Activated CD8-positive, alpha-beta memory T cell treated with anti-CD3 and anti-CD28 coated beads for 24 hours (primary cell): ENCODE data around the gene GPR62.
"Not testable (repeated sequence)": the region's sequence is repeated elsewhere in the genome, so short reads cannot be mapped to it uniquely, and the experiment has no call there.

Experiments
- DNase-seq: peaks from one replicate; pipeline ENCODE4 v3.0.0-alpha.2; 2020

Gene GPR62

DNA sequence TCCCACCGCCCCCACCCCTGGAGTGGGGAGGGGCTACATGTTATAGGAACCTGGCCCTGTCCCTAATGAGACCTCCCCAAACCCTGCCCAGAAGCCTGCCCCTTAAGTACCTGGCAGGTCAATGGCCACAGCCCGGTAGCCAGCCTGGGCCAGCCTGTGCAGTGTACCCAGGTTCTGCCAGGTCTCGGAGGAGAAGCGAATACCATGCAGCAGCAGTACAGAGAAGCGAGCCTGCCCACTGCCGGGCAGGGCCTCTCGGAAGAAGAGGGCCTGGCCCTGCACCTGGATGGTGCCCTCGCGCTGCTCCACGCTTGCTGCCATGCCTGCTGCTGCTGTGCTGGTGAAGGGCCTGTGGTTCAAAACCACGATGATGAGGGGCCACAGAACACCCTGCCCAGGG, 16.2 kb downstream of the GPR62 start:
- DNase-seq = no peak

DNA sequence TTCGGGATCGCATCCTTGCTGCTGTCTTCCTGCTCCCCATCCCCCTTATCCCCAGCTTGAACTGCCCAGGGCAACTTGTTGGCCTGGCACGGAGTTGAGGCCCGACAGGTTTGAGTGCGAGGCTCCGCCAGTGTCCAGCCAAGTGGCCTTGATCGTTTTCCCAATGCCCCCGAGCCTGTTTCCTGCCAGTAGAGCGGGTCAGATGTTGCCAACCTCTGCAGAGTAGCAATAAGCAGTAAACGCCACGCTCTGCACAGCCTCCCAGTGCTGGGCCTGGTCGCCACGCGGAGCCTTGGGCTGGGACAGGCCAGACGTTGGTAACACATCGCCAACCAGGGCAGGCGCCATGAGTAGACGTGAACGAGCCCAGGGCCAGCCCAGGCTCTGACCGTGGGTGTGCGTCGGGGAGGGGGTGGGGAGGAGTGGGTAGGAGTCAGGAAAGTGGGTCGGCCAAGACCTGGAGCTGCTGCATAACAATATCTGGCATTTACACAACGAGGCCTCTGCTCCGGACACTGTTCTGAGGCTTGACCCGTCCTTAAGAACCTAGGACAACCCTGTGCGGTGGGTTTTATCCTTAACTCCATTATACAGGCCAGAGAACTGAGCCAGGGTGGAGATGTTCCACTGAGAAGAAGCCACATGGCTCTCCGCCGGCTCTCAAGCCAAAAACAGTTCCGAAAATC, 19.2 kb downstream of the GPR62 start:
- DNase-seq = no peak

DNA sequence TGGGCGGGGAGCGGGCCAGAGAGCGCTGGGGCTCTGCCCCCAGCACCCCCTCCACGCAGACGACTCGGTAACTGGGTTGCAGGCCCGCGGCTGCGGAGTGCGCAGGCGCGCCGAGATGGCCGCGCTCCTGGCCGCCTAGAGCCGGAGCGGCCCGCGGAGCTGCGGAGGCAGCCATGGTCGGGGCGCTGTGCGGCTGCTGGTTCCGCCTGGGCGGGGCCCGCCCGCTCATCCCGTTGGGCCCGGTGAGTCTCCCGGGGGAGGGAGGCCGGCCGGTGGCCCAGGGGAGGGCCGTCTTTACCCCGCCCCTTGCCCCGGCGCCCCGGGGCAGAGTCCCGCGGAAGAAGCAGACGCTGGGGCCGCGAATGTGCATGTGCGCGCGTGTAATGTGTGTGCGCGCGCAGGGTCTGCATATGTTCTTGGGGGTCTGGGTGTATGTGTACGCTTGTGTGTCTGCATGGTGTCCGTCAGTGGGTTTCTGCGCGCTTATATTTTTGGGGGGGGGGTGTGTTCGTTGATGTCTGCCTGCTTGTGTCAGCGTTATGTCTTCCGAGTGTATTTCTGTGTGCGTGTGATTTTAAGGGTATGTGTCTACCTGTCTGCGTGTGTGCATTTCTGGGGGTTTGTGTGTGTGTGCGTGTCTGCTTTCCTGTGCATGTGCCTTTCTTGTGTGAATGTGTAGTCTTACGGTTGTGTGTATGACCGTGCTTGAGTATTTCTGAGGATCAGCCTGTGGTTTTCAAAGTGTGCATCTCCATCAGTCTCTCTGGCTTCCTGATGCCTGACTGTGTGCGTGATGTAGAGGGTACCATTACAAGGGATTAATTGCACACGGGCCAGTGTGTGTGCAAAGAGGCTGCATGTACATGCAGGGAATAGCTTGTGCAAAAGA, 20.0 kb downstream of the GPR62 start, which contains the start of gene ABHD14A:
Gene ABHD14A, plus strand, starts transcription at position 102 of the 889 bp plus-strand sequence. Its CDS starts 72 bp downstream, at position 174.
- DNase-seq = peak; percentile 89

DNA sequence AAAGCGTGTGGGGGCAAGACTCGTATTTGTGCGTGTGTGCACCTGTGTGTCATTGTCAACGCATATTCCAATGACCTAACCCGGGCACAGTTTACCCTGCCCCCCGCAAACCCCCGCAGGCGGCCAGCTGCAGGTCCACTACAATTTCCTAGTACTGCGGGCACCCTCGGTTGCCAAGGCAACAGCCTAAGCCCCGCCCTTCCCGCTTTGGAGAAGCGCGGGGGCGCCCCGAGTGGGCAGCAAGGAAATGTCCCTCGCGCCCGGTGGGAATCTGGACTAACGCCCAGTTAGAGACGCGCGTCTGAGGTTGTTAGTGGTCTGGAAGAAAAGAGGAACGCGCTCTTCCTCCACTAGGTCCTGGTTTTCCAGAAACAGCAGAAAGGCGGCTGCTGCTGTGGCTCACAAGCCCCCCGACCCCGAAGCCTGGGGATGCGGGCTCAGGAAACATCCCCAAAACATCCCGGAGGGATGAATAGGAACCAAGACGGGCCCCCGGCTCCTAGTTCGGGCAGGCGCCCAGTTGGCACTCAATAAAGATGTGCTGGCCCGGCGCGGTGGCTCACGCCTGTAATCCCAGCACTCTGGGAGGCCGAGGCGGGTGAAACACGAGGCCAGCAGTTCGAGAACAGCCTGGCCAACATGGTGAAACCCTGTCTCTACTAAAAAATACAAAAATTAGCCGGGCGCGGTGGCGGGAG, 20.8 kb downstream of the GPR62 start:
- DNase-seq = no peak

DNA sequence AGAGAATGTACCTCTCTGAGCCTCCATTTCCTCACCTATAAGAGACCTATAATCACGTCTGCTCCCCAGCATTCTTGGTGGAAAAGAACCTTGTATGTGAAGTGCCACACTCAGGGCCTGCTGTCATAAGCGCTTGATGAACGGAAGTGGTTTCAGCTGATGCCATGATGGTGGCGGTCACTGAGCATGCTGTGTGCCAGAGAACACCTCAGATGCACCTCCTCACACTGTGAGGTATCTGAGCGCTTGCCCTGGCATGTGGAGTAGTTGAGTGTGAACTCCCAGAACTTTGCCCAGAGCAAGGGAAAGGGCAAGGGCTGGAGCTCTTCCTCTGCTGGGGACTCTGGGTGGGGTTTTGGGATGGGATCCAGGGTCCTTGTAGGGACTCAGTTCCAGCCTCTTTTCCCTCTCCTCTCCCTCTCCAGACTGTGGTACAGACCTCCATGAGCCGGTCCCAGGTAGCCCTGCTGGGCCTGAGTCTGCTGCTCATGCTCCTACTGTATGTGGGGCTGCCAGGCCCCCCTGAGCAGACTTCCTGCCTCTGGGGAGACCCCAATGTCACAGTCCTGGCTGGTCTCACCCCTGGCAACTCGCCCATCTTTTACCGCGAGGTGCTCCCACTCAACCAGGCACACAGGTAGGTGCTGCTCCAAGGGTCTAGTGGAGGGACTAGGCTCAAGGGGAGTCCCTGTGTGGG, 22.4 kb downstream of the GPR62 start:
- no peak for DNase-seq

DNA sequence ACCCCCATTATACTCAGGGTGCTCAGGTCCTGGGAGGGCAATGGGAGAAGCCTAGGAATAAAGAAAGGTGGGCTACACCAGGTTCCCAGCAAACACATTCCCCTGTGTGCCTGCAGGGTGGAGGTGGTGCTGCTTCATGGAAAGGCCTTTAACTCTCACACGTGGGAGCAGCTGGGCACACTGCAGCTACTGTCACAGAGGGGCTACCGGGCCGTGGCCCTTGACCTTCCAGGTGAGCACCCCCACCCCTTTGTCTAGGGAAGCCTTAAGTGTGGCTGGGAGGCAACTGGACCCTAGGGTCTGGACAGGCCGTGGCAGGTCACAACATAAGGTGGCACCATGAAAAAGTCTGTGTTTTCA, 22.9 kb downstream of the GPR62 start:
- DNase-seq = no peak

DNA sequence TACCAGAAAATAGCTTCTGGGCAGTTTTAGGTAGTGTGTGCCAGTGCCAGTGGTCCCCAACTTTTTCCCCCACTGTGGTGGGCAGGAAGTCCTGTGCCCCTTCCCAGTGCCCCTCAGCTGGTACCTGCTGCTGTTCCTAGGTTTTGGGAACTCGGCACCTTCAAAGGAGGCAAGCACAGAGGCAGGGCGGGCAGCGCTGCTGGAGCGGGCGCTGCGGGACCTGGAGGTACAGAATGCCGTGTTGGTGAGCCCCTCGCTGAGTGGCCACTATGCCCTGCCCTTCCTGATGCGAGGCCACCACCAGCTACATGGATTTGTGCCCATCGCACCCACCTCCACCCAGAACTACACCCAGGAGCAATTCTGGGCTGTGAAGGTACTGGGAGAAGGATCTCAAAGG, 25.1 kb downstream of the GPR62 start:
- DNase-seq = no peak

DNA sequence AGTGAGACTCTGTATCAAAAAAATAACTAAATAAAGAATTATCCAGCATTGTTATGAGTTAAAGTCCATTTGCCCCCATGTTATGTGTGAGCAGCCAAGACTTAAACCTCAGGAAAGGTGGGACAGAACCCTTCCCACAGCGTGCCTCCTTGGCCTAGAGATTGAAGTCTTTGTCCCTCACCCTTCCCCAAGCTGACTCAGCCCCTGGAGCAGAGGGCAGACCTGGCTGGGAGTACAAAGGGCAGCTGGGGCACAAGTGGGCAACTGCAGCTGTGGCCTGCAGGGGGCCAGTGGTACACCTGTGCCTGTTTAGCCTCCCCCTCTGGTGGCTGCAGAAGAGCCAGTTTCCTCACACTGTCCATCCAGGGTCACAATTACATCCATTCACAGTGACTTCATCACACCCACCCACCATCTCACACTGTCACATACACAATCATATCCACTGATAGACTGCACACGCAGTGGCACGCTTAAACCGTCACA, 27.2 kb downstream of the GPR62 start:
- DNase-seq = peak; percentile 73

DNA sequence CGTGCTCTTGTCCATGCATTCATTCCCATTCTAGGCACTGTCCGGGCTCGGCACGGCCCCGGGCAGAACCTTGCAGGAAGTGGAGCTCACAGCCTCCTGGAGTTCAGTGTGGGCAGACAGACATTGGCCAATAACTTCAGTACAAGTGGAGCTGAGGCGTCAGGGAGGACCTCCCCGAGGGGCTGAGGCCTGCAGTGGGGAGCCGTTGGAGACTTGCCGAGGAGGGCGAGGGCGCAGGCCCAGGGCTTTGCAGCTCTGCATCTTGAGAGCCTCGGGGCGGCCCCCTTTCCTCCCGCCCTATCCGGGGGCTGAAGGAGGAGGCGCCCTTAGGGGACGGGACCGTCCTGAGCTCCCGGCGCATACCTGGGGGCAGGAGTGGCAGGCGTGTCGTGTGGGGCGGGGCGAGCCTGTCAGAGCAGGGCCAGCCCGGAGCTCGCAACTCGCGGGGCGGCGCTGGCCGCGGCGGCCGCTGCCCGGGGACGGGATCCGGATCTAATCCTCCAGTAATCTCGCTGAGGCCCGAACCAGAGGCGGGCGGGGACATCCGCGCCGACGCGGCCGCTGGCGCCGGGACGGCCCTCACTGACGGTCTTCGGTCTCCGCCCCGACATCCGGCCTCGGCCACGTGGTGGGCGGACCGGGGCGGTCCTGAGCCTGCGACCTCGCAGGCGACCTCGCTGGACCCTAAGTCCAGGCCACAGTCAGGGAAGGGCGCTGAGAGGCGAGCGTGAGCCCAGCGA, 27.8 kb downstream of the GPR62 start, which contains the start of gene ACY1:
Gene ACY1, plus strand, starts transcription at position 698 of the 740 bp plus-strand sequence. CDS start 530 bp downstream, outside the sequence.
- DNase-seq = peak; percentile 91

DNA sequence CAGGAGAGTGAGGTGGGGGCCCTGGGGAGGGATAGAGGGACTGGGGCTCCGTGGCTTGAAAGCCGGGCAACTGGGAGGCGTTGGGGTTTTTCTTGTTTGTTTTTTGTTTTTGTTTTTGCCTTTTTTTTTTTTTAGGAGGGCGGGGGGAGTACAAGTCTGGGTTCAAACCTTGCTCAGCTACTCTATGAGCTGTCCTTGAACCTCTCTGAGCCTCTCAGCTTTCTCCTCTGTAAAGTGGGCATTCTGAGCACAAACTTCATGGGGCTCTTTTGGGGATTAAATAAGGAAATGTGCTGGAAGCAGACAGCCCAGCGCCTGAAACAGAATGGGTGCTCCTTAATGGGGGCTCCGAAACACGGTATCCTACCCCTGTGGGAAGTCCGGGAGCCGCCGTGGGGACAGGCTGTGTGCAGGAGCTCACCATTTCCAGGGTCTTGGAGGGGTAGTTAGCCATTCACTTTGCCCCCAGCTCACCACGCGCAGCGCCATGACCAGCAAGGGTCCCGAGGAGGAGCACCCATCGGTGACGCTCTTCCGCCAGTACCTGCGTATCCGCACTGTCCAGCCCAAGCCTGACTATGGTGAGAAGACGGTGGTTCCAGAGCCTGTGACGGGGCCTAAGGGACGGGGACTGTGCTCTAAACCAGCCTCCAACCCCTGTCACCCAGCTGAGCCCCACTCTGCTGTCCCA, 28.5 kb downstream of the GPR62 start:
- no peak for DNase-seq

DNA sequence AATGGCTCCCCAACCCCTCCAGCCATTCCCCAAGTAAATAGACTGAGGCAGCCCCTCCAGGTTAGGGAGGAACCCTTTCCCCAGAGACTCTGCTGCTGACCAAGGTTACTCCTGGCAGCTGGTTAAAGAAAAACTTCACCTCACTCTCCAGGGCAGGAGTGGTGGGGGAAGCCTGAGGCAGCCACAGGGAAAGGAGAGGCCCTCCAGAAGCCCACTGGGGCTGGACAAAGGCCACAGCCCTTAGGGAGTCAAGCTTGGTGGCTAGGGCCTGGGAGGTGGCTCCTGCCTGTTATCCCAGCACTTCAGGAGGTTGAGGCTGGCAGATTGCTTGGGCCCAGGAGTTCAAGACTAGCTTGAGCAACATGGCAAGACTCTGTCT, 29.1 kb downstream of the GPR62 start:
- no peak for DNase-seq

DNA sequence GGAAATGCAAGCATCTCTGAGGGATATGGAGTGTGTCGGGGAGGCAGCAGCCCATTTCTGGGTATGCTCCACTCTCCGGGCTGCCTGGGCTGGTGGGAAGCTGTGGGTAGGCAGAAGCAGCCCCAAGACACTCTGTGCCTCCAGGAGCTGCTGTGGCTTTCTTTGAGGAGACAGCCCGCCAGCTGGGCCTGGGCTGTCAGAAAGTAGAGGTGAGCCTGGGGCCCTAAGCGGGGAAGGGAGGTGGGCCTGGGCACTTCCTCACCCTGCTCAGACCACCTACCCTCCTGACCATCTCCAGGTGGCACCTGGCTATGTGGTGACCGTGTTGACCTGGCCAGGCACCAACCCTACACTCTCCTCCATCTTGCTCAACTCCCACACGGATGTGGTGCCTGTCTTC, 29.9 kb downstream of the GPR62 start:
- DNase-seq = no peak

DNA sequence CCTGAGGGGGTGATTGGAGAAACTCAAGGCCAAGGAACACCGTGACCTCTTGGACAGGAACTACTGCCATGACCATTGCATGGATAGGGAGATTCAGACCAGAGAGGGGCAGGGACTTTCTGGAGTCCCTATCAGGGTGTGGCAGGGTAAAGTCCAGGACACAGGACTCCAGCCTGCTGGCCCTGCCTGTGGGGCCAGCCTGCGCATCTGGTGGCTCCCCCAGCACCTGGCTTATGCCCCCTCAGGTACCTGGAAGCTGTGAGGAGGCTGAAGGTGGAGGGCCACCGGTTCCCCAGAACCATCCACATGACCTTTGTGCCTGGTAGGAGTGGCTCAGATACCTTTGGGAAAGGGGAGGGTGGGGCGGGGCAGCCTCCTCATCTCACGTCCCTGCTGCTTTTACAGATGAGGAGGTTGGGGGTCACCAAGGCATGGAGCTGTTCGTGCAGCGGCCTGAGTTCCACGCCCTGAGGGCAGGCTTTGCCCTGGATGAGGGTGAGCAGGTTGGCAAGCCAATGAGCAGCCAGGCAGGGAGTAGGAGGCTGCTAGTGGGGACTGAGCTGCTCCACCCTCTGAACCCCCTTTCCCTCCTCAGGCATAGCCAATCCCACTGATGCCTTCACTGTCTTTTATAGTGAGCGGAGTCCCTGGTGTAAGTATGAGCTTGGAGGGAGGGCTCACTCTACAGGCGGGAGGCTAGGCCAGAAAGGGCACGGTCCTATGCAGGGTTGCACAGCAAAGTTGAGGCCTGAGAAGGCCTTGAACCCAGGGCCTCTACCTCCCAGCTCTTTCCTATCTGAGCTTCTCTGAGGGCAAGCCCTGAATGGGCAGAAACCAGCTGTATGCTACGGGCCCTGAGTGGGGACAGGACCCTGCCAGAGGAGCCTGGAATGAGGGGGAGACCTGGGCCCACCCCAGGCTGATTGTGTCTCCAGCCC, 31.1 kb downstream of the GPR62 start:
- DNase-seq = no peak

DNA sequence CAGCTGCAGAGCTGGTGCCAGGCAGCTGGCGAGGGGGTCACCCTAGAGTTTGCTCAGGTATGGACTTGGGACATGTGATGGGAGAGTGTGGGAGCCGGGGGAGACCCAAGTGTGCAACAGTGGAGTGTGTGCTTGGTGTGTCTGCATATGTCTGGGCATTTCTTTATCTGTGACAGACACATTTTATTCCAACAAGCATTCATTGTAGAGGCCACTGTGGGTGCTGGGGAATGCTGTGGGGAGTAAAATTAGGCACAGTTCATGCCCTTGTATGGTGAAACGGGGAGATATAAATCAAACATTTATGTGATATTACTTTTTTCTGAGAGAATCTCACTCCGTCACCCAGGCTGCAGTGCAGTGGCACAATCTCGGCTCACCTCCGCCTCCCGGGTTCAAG, 32.4 kb downstream of the GPR62 start:
- DNase-seq = no peak

DNA sequence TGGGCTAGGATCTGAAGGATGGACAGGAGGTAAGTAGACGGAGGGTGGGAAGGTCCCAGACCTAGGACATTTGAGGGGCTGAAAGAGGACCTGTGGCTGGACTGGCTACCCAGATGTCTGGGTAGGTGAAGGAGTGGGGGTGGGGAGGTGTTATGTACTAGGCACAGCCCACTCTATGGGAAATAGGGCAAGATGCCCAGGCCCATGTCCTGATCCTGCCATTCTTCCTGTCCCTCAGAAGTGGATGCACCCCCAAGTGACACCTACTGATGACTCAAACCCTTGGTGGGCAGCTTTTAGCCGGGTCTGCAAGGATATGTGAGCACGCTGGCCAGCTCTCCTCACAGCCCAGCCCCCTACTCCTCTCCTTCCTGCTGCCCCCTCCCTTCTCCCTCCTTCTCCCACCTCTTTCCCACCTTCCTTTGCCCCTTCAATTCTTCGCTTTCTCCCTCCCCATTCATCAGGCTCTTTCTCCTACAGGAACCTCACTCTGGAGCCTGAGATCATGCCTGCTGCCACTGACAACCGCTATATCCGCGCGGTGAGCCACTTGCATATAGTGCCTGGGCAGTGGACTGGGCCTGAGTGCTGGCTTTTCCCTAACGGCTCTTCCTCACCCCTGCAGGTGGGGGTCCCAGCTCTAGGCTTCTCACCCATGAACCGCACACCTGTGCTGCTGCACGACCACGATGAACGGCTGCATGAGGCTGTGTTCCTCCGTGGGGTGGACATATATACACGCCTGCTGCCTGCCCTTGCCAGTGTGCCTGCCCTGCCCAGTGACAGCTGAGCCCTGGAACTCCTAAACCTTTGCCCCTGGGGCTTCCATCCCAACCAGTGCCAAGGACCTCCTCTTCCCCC, 33.3 kb downstream of the GPR62 start:
- no peak for DNase-seq

DNA sequence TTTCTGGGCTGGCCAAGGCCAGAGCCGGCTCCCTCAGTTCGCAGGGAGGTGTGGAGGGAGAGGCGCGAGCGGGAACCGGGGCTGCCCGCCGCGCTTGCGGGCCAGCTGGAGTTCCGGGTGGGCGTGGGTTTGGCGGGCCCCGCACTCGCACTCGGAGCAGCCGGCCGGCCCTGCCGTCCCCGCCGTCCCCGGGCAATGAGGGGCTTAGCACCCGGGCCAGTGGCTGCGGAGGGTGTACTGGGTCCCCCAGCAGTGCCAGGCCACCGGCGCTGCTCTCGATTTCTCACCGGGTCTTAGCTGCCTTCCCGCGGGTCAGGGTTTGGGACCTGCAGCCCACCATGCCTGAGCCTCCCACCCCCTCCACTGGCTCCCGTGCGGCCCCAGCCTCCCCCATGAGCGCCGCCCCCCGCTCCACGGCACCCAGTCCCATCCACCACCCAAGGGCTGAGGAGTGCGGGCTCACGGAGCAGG, 35.4 kb downstream of the GPR62 start:
- not testable (repeated sequence) for DNase-seq

DNA sequence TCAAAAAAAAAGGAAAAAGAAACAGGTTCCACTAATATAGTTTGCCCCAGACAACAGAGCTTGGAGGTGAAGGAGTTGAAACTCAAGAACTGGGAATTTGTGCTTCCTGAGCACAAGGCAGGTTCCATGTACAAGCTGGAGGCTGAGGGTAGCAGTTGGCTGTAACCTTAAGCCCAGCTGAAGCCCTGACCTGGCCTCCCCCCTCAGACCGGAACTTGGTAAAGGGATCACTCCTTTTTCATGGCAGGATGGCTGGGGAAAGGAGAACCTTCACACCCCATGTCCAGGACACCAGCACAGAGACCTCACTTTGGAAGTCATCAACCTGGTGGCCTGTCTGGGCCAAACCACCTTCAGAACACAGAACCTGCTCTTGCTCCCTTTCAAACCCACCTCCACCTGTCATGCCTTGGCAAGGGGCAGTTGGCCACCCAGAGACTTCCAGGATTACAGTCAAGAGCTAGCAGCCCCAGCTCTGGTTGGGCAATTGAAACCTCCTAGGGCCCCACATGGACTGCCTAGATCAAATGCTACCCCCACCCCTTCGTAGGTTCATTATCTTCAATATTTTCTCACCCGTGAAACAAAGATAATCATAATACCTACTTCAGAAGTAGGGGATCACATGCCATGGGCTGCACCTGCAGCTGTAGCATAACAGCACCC, 37.0 kb downstream of the GPR62 start:
- DNase-seq = no peak

DNA sequence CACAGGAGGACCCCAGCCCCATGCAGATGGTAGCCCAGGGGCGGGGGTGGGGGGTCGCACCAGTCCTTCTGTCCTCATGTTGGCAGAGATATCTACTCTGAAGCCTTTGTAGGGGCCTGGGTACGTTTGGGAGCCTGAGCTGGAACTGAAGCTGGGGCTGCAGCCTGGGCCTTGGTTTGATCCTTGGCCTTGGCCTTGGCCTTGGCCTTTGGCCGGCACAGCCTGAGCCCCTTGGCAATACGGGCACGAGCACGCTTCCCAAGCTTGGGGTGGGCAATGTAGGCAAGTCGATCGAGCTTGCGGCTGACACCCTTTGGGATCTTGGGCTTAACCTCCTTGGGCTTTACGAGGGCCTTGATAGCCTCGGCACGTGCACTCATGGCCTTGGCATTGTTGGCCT, 38.5 kb downstream of the GPR62 start:
- not testable (repeated sequence) for DNase-seq
